ENCODE measurements around the gene GPR75. TPM values are rescaled to one million over a fixed set of nuclear protein-coding genes. Genes with fewer than 3 reads are reported as not detected.
A peak's percentile ranks its signal among the peaks of the same experiment; 100 is the strongest.

GPR75 gene
- total and polyA plus RNA-seq, 11 donors: 0.67 to 2.2 (median 1.2) TPM

DNA sequence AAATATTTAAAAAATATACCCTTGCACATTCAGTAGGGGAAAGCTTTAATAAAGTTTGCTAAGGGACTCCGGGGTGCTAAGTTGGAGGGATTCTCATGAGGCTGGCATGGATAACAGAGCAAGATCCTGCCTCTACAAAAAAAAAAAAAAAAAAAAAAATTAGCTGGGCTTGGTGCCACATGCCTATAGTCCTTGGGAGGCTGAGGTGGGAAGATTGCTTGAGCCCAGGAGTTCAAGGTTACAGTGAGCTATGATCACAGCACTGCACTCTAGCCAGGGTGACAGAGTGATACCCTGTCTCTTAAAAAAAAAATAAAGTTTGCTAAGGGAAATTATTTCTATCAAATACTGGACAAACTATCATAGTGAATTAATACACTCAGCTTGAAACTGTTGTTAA, 17.3 kb upstream of the GPR75 start:
- WGBS, 4 donors: 0 to 50% (median 33%) methylated on average over 1 of the region's 1 CpG

DNA sequence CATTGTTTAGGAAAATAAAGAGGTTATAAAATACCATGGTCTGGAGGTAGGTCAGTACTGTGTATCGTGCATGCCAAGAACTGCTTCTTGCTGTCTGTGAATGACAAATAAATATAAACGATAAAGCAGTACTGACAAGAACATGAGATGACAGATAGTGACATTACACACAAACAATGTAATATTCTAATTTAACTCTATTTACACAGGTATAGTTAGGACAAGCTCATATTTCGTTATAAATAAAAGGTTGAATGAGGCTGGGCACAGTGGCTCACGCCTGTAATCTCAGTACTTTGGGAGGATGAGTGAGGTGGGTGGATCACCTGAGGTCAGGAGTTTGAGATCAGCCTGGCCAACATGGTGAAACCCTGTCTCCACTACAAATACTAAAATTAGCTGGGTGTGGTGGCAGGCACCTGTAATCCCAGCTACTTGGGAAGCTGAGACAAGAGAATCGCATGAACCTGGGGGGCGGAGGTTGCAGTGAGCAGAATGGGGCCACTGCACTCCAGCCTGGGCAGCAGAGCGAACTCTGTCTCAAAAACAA, 14.7 kb upstream of the GPR75 start:
- TF ChIP-seq POLR2A (IDR thresholded peaks at IDR 0.05): no peak
- TF ChIP-seq CTCF (IDR thresholded peaks at IDR 0.05): no peak
- Histone ChIP-seq H3K27me3 (no peaks in the 10 kb centered on the region), H3K4me3 (no peak overlapping the region), H3K9me3 (no peaks in the 10 kb centered on the region), H3K27ac (no peak overlapping the region), H3K4me1 (no peaks in the 10 kb centered on the region), H3K36me3 (peaks cover 4 to 98% (median 87%) of the 10 kb centered on the region in 9 donors)
- DNase-seq (no peak), ATAC-seq (no peak)
- intact Hi-C loops (cut with DNase I): no loop called here
- 88 to 94% (median 91%) methylated on average over 7 of the region's 7 CpGs for WGBS, 4 donors

More for the DNA sequence above, 17.3 kb upstream of the GPR75 start:
- peak in 2 of 4 donors; percentile 35 to 54 for ATAC-seq
- H3K27me3 ChIP-seq: no peaks in the 10 kb centered on the region
- no peak for DNase-seq
- no peak overlapping the region for H3K27ac ChIP-seq
- intact Hi-C loops (cut with DNase I): no loop called here
- TF ChIP-seq CTCF (IDR thresholded peaks at IDR 0.05): no peak
- TF ChIP-seq POLR2A (IDR thresholded peaks at IDR 0.05): no peak
- H3K4me3 ChIP-seq: no peak overlapping the region
- H3K36me3 ChIP-seq: peaks cover 4 to 99% (median 89%) of the 10 kb centered on the region in 9 donors
- H3K9me3 ChIP-seq: no peaks in the 10 kb centered on the region
- H3K4me1 ChIP-seq: no peaks in the 10 kb centered on the region

DNA sequence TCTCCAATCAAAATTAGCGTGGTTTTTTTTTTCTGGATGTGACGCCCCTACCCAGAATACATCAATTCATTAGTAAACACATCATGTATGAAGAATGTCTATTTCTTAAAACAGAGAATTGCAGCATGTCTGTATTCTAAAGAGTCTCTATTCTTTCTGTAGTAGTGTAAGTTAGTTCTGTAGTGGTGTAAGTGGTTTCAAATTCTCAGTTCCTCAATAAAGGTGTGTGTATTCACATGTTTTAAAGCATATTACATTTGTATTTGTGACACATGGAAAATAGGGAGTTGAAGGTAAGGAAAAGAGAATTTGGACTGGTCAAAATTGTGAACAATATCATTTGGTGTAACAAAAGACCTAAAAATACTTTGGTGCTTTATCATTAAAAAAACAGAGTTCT, 8.0 kb upstream of the GPR75 start:
- H3K4me3 ChIP-seq: no peak overlapping the region
- H3K36me3 ChIP-seq: peaks cover 0 to 96% (median 88%) of the 10 kb centered on the region in 9 donors
- no peaks in the 10 kb centered on the region for H3K9me3 ChIP-seq
- ATAC-seq (no peak), DNase-seq (no peak)
- intact Hi-C loops (cut with DNase I): no loop called here
- H3K27ac ChIP-seq: peak overlapping the region in 1 of 12 donors; percentile 27
- no peak for TF ChIP-seq CTCF (IDR thresholded peaks at IDR 0.05)
- TF ChIP-seq POLR2A (IDR thresholded peaks at IDR 0.05): no peak
- H3K4me1 ChIP-seq: peaks cover 0 to 4% (median 0%) of the 10 kb centered on the region in 12 donors
- 96 to 99% (median 97%) methylated on average over 2 of the region's 2 CpGs for WGBS, 4 donors
- H3K27me3 ChIP-seq: no peaks in the 10 kb centered on the region

- no peaks in the 10 kb centered on the region for H3K27me3 ChIP-seq
- TF ChIP-seq POLR2A (IDR thresholded peaks at IDR 0.05) (no peak), CTCF (IDR thresholded peaks at IDR 0.05) (no peak)
- no peak overlapping the region for H3K4me3 ChIP-seq
- H3K27ac ChIP-seq: peak overlapping the region in 4 of 12 donors; percentile 19 to 62 (median 50)
- H3K4me1 ChIP-seq: peaks cover 0 to 4% (median 0%) of the 10 kb centered on the region in 12 donors
- intact Hi-C loops (cut with DNase I): no loop called here
- ATAC-seq (peak; percentile 40 to 81 (median 52)), DNase-seq (peak in 2 of 5 donors; percentile 20 to 43)
- H3K9me3 ChIP-seq: no peaks in the 10 kb centered on the region
- 67 to 78% (median 72%) methylated on average over 5 of the region's 5 CpGs for WGBS, 4 donors
- peaks cover 0 to 93% (median 82%) of the 10 kb centered on the region in 9 donors for H3K36me3 ChIP-seq
Observed at GRCh38 chr2:53867169-53867568, 7.4 kb upstream of the GPR75 start.
